ENCODE measurements around the gene SRCAP.

Gene SRCAP

DNA sequence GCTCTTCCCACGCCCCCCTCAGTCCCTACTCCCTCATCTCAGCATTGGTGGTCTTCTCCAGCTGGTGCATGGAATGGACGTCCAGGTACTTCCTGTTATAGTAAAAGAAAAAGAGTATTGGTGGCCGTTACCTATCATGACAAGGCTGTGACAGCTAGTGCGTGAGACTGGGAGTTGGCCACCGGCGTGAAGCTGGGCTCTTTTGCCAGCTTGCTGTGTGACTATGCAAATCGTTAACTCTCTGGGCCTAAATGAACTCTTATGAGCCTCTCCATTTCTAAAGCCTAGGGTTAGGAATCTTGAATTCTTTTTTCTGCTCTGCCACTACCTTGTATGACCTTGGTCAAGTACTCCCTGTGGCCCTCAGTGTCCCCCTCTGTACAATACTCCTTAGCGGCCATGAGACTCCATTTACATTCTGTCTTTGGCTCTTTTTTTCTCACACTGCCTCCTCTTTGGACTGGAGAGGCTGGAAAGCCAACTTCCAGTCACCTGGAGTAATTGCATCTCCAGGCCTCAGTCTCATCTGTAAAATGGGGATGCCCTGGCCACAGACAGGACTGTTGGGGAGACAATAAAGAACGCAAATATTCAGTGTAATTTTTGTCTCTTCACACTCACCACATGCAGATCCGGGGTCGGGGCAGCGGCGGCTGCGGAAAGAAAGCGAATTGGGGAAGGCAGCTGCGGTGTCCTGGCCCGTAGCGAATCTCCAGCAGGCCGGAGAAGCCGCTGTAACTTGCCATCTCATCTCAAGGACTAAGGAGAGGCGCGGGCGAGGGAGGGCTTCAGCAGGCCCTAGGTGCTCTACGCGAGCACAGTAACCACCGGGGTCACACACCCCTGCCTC is 61.8 kb downstream of the SRCAP start:
- Histone ChIP-seq H3K9me3 (ENCODE audit: severe bottlenecking) (no peaks in the 10 kb centered on the region), H3K36me3 (peaks cover 67% of the 10 kb centered on the region), H3K27ac (peak overlapping the region; percentile 85), H3K4me3 (ENCODE audit: low read depth, low read length) (peak overlapping the region; percentile 65), H3K27me3 (ENCODE audit: insufficient read depth, low read depth, severe bottlenecking) (no peaks in the 10 kb centered on the region)
- TF ChIP-seq, protein P1, sequence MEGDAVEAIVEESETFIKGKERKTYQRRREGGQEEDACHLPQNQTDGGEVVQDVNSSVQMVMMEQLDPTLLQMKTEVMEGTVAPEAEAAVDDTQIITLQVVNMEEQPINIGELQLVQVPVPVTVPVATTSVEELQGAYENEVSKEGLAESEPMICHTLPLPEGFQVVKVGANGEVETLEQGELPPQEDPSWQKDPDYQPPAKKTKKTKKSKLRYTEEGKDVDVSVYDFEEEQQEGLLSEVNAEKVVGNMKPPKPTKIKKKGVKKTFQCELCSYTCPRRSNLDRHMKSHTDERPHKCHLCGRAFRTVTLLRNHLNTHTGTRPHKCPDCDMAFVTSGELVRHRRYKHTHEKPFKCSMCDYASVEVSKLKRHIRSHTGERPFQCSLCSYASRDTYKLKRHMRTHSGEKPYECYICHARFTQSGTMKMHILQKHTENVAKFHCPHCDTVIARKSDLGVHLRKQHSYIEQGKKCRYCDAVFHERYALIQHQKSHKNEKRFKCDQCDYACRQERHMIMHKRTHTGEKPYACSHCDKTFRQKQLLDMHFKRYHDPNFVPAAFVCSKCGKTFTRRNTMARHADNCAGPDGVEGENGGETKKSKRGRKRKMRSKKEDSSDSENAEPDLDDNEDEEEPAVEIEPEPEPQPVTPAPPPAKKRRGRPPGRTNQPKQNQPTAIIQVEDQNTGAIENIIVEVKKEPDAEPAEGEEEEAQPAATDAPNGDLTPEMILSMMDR (IDR thresholded peaks at IDR 0.05; ENCODE audit: low read depth, low read length): no peak
- DNase-seq: no peak

DNA sequence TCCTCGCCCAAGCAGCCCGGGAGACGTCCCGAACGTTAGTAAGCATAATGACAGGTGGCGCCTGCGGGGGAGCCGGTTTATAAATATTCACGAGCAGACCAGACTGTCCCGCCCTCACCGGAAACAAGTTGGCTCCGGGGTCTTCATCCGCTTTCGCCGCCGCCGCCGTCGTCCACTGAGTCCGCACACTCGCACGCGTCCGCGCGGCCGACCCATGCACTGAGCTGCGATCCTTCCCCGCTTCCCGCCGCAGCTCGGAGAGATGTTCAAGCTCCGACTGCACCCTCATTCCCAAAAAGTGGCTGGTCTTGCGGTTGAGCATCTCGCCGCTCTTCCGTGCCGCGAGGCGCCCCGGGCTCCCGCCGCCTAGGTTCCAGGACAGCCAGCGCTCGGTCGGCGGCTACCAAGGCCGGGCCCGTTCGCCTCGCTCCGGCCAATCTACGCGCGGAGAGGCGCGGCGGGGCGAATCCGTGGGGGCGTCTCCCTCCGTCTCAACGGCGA is 62.5 kb downstream of the SRCAP start:
- H3K36me3 ChIP-seq: peaks cover 67% of the 10 kb centered on the region
- H3K9me3 ChIP-seq (ENCODE audit: severe bottlenecking): no peaks in the 10 kb centered on the region
- TF ChIP-seq, protein P1 (IDR thresholded peaks at IDR 0.05; ENCODE audit: low read depth, low read length): no peak
- peak overlapping the region; percentile 65 for H3K4me3 ChIP-seq (ENCODE audit: low read depth, low read length)
- DNase-seq: peak; percentile 75
- H3K27ac ChIP-seq: peak overlapping the region; percentile 85
- H3K27me3 ChIP-seq (ENCODE audit: insufficient read depth, low read depth, severe bottlenecking): no peaks in the 10 kb centered on the region

DNA sequence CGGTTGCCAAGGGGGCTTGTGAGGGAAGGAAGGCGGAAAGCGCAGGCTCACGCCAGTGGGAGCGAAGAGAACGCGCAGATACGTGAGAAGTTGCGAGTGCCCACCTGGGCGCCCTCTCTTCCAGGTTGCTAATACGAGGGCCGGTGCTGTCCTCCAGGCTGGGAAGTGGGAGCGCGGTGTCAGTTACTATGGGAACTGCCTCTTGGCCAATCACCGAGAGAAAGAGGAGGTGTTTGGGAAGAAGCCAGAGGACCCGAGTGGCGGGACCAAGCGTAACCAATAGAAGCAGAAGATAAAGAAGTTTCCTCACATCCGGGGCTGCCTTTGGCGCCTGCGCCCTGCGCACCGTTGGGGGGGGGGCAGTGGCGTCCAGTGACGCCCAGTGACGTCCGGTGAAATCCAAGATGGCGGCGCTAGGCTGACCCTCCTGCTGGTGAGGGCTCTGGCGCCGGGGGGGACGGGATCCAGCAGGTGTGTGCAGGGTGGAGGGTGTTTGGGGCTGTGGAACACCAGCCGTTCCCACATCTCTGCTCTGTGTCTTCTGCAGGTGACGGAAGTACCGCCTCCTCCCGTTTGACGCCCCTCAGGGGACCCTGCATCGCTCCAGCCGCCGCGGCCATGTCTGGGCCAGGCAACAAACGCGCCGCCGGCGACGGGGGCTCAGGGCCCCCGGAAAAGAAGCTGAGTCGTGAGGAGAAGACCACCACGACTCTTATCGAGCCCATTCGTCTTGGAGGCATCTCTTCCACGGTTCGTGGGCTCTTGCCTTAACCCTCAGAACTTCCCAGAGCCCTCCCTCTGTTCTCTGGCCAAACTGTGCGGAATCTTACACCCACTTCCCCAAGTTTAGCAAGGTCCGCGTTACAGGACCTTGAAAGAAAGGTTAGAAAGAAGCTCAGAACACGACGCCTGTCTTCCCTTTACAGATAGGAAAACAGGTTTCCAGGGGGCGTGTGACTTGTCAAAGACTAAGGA is 63.2 kb downstream of the SRCAP start, which contains the start of the genes CFAP119 and RNF40:
Gene CFAP119, minus strand, starts transcription at position 135 of the 975 bp plus-strand sequence. CDS start 314 bp downstream, outside the sequence.
Gene RNF40, plus strand, starts transcription at position 395 of the 975 bp plus-strand sequence. Its CDS starts 224 bp downstream, at position 619.
- Histone ChIP-seq H3K9me3 (ENCODE audit: severe bottlenecking) (no peaks in the 10 kb centered on the region), H3K36me3 (peaks cover 66% of the 10 kb centered on the region), H3K4me3 (ENCODE audit: low read depth, low read length) (peak within 1 kb of the TSS; percentile 65), H3K27me3 (ENCODE audit: insufficient read depth, low read depth, severe bottlenecking) (no peaks in the 10 kb centered on the region), H3K27ac (peak within 1 kb of the TSS; percentile 85)
- DNase-seq: peak; percentile 97
- TF ChIP-seq, protein P1 (IDR thresholded peaks at IDR 0.05; ENCODE audit: low read depth, low read length): no peak

DNA sequence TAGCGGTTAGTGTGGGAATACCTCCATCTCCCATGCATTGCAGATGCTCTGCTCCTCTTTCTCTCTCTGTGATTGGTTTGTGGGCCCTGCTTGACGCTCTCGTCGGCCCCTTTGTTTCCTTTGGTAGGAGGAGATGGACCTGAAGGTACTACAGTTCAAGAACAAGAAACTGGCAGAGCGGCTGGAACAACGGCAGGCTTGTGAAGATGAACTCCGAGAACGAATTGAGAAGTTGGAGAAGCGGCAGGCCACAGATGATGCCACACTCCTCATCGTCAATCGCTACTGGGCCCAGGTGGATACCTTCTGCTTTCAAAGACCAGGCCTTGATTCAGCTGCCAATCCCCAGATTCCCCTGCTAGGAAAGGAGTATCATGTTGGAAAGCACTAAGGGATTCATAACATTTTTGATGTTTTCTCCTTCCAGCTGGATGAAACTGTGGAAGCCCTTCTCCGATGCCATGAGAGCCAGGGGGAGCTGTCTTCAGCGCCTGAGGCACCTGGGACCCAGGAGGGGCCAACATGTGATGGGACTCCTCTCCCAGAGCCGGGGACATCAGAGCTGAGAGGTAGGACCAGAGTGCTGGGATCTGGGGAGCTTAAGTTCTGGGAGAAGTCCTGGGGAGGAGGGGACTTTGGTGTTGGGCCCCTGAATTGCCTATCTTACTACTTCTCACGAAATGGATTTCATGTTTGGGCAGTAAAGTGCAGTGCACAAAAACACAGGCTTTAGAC is 64.2 kb downstream of the SRCAP start:
- H3K27ac ChIP-seq: no peak overlapping the region; the same call in 1 of the 2 replicates
- H3K36me3 ChIP-seq: peaks cover 72% of the 10 kb centered on the region
- no peak for DNase-seq

More for the DNA sequence above, 64.2 kb downstream of the SRCAP start:
- H3K27me3 ChIP-seq (ENCODE audit: insufficient read depth, low read depth, severe bottlenecking): no peaks in the 10 kb centered on the region
- H3K9me3 ChIP-seq (ENCODE audit: severe bottlenecking): no peaks in the 10 kb centered on the region
- TF ChIP-seq, protein P1 (IDR thresholded peaks at IDR 0.05; ENCODE audit: low read depth, low read length): no peak
- peak overlapping the region; percentile 65 for H3K4me3 ChIP-seq (ENCODE audit: low read depth, low read length)
